K562 treated with DMSO at 1 percent for 12 hours (cell line): ENCODE data around the gene PCDHB16. TPM values are rescaled to one million over a fixed set of nuclear protein-coding genes. Genes with fewer than 3 reads are reported as not detected.

Experiments
- total RNA-seq: library from RNA; unstranded; fragments of 300-600 nt; gene quantifications from 2 replicates; pipeline ENCODE4 v1.2.3, GENCODE V29; 2022; ENCODE audit not compliant: insufficient read depth

The PCDHB16 gene
- total RNA-seq = 0.15 TPM in 1 of 2 replicates, not detected in the other

GRCh38 chr5:141182248-141182647 lies at the start of gene PCDHB16:
PCDHB16 (plus strand) TSS chr5:141182387; CDS start chr5:141182560, 173 bp downstream.

GRCh38 chr5:141135030-141135717 lies 47.0 kb upstream of the PCDHB16 start, which contains the start of gene PCDHB5:
PCDHB5 (plus strand) TSS chr5:141135206; CDS start chr5:141135435, 229 bp downstream.

GRCh38 chr5:141149812-141150211 lies 32.4 kb upstream of the PCDHB16 start, which contains the start of gene PCDHB6:
PCDHB6 (plus strand) TSS chr5:141150057; CDS start chr5:141150258, 201 bp downstream.

GRCh38 chr5:141172381-141173204 lies 9.6 kb upstream of the PCDHB16 start, which contains the start of gene PCDHB7:
PCDHB7 (plus strand) TSS chr5:141172644; CDS start chr5:141172836, 192 bp downstream.

GRCh38 chr5:141177577-141178191 lies 4.5 kb upstream of the PCDHB16 start, which contains the start of gene PCDHB8:
PCDHB8 (plus strand) TSS chr5:141177790; CDS start chr5:141178035, 245 bp downstream.

GRCh38 chr5:141186897-141187512 lies 4.8 kb downstream of the PCDHB16 start, which contains the start of gene PCDHB9:
PCDHB9 (plus strand) TSS chr5:141187161; CDS start chr5:141187319, 158 bp downstream.

DNA sequence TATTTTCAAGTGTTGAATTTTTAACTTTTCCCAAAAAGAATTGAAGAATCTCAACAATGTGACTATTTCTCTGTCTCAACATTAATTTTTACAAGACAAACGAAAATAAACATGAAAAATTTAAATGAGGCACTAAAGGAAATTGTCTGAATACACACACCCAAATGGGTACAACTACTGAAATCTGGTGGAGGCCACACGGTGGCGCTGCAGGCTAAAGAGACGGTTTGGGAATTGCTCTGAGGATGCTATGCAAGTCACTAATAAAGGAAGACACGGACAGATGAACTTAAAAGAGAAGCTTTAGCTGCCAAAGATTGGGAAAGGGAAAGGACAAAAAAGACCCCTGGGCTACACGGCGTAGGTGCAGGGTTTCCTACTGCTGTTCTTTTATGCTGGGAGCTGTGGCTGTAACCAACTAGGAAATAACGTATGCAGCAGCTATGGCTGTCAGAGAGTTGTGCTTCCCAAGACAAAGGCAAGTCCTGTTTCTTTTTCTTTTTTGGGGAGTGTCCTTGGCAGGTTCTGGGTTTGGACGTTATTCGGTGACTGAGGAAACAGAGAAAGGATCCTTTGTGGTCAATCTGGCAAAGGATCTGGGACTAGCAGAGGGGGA lies 10.0 kb downstream of the PCDHB16 start, which contains the start of gene PCDHB10:
Gene PCDHB10 (plus strand): TSS at position 244 of the 616 bp plus-strand sequence. CDS start 200 bp downstream, at position 444.

GRCh38 chr5:141199359-141200235 lies 17.4 kb downstream of the PCDHB16 start, which contains the start of gene PCDHB11:
PCDHB11 (plus strand) TSS chr5:141199627; CDS start chr5:141199775, 148 bp downstream.

GRCh38 chr5:141208478-141208877 lies 26.3 kb downstream of the PCDHB16 start, which contains the start of gene PCDHB12:
PCDHB12 (plus strand) TSS chr5:141208719; CDS start chr5:141208908, 189 bp downstream.

DNA sequence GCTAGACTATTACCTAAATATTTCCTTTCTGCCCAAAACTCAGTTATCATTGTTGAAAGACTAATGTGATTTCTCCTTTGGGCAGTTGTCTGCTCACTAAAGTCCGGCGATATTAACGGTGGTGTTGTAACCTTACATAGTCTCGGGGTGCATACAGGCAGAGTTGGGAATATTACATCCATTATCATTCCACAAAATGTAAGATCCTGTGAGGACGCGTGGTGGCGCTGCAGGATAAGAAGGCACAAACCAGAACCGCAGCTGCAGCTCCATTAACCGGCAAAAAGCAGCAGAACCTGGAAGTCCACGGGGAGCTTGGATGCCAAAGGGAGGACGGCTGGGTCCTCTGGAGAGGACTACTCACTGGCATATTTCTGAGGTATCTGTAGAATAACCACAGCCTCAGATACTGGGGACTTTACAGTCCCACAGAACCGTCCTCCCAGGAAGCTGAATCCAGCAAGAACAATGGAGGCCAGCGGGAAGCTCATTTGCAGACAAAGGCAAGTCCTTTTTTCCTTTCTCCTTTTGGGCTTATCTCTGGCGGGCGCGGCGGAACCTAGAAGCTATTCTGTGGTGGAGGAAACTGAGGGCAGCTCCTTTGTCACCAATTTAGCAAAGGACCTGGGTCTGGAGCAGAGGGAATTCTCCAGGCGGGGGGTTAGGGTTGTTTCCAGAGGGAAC lies 31.6 kb downstream of the PCDHB16 start, which contains the start of gene PCDHB13:
Gene PCDHB13 (plus strand): TSS at position 264 of the 684 bp plus-strand sequence. CDS start 205 bp downstream, at position 469.

GRCh38 chr5:141223112-141223783 lies 41.1 kb downstream of the PCDHB16 start, which contains the start of gene PCDHB14:
PCDHB14 (plus strand) TSS chr5:141223343; CDS start chr5:141223506, 163 bp downstream.

Other genes with a start within 250 kb of the PCDHB16 start
- gene PCDHAC2, start 215.9 kb upstream of the PCDHB16 start, total RNA-seq = not detected in 2 replicates
- gene PCDHB1, start 131.0 kb upstream of the PCDHB16 start, total RNA-seq = not detected in 2 replicates
- gene PCDHB2, start 87.8 kb upstream of the PCDHB16 start, total RNA-seq = 0.14 TPM in 1 of 2 replicates, not detected in the other
- gene PCDHB3, start 81.9 kb upstream of the PCDHB16 start, total RNA-seq = not detected in 2 replicates
- gene PCDHB4, start 60.6 kb upstream of the PCDHB16 start, total RNA-seq = not detected in 2 replicates
- 0.25 TPM in 1 of 2 replicates, not detected in the other for gene PCDHB5, start 47.2 kb upstream of the PCDHB16 start, total RNA-seq
- gene PCDHB6, start 32.3 kb upstream of the PCDHB16 start, total RNA-seq = not detected in 2 replicates
- not detected in 2 replicates for gene PCDHB7, start 9.7 kb upstream of the PCDHB16 start, total RNA-seq
- gene PCDHB8, start 4.6 kb upstream of the PCDHB16 start, total RNA-seq = not detected in 2 replicates
- not detected in 2 replicates for gene PCDHB9, start 4.8 kb downstream of the PCDHB16 start, total RNA-seq
- gene PCDHB10, start 10.0 kb downstream of the PCDHB16 start, total RNA-seq = not detected in 2 replicates
- gene PCDHB11, start 17.2 kb downstream of the PCDHB16 start, total RNA-seq = not detected in 2 replicates
- not detected in 2 replicates for gene PCDHB12, start 26.3 kb downstream of the PCDHB16 start, total RNA-seq
- gene PCDHB13, start 31.5 kb downstream of the PCDHB16 start, total RNA-seq = 0.26 TPM in 1 of 2 replicates, not detected in the other
- gene PCDHB14, start 41.0 kb downstream of the PCDHB16 start, total RNA-seq = not detected in 2 replicates
- 0.33 TPM in 1 of 2 replicates, not detected in the other for gene PCDHB15, start 63.0 kb downstream of the PCDHB16 start, total RNA-seq
- not detected in 2 replicates for gene SLC25A2, start 121.7 kb downstream of the PCDHB16 start, total RNA-seq
- 75.1 and 124 TPM in 2 replicates for gene TAF7, start 138.4 kb downstream of the PCDHB16 start, total RNA-seq
- gene PCDHGA1, start 148.1 kb downstream of the PCDHB16 start, total RNA-seq = 0.19 TPM in 1 of 2 replicates, not detected in the other
- gene PCDHGA2, start 156.4 kb downstream of the PCDHB16 start, total RNA-seq = 0.79 TPM in 1 of 2 replicates, not detected in the other
- gene PCDHGA3, start 161.4 kb downstream of the PCDHB16 start, total RNA-seq = 0.30 and 1.1 TPM in 2 replicates
- 0.28 TPM in 1 of 2 replicates, not detected in the other for gene PCDHGB1, start 167.7 kb downstream of the PCDHB16 start, total RNA-seq
- 1.7 TPM in 1 of 2 replicates, not detected in the other for gene PCDHGA4, start 172.6 kb downstream of the PCDHB16 start, total RNA-seq
- 0.52 TPM in 1 of 2 replicates, not detected in the other for gene PCDHGB2, start 177.6 kb downstream of the PCDHB16 start, total RNA-seq
- gene PCDHGA5, start 181.8 kb downstream of the PCDHB16 start, total RNA-seq = 0.33 TPM in 1 of 2 replicates, not detected in the other
- 1.2 TPM in 1 of 2 replicates, not detected in the other for gene PCDHGB3, start 187.9 kb downstream of the PCDHB16 start, total RNA-seq
- gene PCDHGA6, start 191.5 kb downstream of the PCDHB16 start, total RNA-seq = 0.13 and 0.52 TPM in 2 replicates
- 0.23 TPM in 1 of 2 replicates, not detected in the other for gene PCDHGA7, start 200.4 kb downstream of the PCDHB16 start, total RNA-seq
- 0.23 TPM in 1 of 2 replicates, not detected in the other for gene PCDHGB4, start 205.3 kb downstream of the PCDHB16 start, total RNA-seq
- 0.36 and 0.68 TPM in 2 replicates for gene PCDHGA8, start 210.2 kb downstream of the PCDHB16 start, total RNA-seq
- gene PCDHGB5, start 215.6 kb downstream of the PCDHB16 start, total RNA-seq = 0.50 and 0.74 TPM in 2 replicates
- 0.39 TPM in 1 of 2 replicates, not detected in the other for gene PCDHGA9, start 220.4 kb downstream of the PCDHB16 start, total RNA-seq
- gene PCDHGB6, start 225.6 kb downstream of the PCDHB16 start, total RNA-seq = not detected in 2 replicates
- 0.19 TPM in 1 of 2 replicates, not detected in the other for gene PCDHGA10, start 230.6 kb downstream of the PCDHB16 start, total RNA-seq
- not detected in 2 replicates for gene PCDHGB7, start 235.3 kb downstream of the PCDHB16 start, total RNA-seq
- not detected in 2 replicates for gene PCDHGA11, start 238.7 kb downstream of the PCDHB16 start, total RNA-seq
- gene PCDHGA12, start 248.1 kb downstream of the PCDHB16 start, total RNA-seq = not detected in 2 replicates